ENCODE data around the gene MTHFSD.

GRCh38 chr16:86523166-86523740 is 31.8 kb downstream of the MTHFSD start:
- TF ChIP-seq POLR2AphosphoS5 (IDR thresholded peaks at IDR 0.05) (no peak), POLR2A (IDR thresholded peaks at IDR 0.05) (no peak)
- TF ChIP-seq, protein P1, sequence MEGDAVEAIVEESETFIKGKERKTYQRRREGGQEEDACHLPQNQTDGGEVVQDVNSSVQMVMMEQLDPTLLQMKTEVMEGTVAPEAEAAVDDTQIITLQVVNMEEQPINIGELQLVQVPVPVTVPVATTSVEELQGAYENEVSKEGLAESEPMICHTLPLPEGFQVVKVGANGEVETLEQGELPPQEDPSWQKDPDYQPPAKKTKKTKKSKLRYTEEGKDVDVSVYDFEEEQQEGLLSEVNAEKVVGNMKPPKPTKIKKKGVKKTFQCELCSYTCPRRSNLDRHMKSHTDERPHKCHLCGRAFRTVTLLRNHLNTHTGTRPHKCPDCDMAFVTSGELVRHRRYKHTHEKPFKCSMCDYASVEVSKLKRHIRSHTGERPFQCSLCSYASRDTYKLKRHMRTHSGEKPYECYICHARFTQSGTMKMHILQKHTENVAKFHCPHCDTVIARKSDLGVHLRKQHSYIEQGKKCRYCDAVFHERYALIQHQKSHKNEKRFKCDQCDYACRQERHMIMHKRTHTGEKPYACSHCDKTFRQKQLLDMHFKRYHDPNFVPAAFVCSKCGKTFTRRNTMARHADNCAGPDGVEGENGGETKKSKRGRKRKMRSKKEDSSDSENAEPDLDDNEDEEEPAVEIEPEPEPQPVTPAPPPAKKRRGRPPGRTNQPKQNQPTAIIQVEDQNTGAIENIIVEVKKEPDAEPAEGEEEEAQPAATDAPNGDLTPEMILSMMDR (IDR thresholded peaks at IDR 0.05), result no peak

All from breast epithelium (tissue), 3 donors.